Cardiac septum (tissue), 1 donor: ENCODE measurements around the gene PKD1. TPM values are rescaled to one million over a fixed set of nuclear protein-coding genes. Genes with fewer than 3 reads are reported as not detected.

Experiments used
- DNase-seq: peaks from one replicate; pipeline ENCODE4 v3.0.0-alpha.2; 2020; ENCODE audit warnings: low spot score
- intact Hi-C: fragments of 100-400 bp; cut with DNase I; formaldehyde crosslinking; loops from one replicate; pipeline ENCODE4 v1.14.0; 2022
- microRNA-seq: library from miRNA; unstranded; fragments of <30 nt; microRNA quantifications from one replicate; pipeline ENCODE4 v1.2.0, GENCODE V29; 2020
- total RNA-seq: library from RNA; stranded (reverse); fragmentation: NEBNext Ultra II Directional; extraction: Animal tissue kit (Norgen Biotek cat#: 25700); gene quantifications from one replicate; pipeline ENCODE4 v1.2.1, GENCODE V29; 2021
- donor health status: DM: no; HTN: no; CAD: no.

PKD1 gene
- total RNA-seq, 1 donor from 2014 or later, result 178 TPM

- no peak for DNase-seq
Observed at GRCh38 chr16:2043667-2044451, 91.8 kb downstream of the PKD1 start.

GRCh38 chr16:2042986-2043666 lies 92.6 kb downstream of the PKD1 start:
- DNase-seq, result no peak
- intact Hi-C loops, result no loop called here

More at GRCh38 chr16:2043667-2044451, 91.8 kb downstream of the PKD1 start:
- intact Hi-C loops, result loop anchor here (2.0 kb wide), 1 partner anchor 15 kb away; no protein-coding TSS in a partner anchor

- DNase-seq, result no peak
- intact Hi-C loops, result no loop called here
Observed at GRCh38 chr16:2042171-2042985, 93.3 kb downstream of the PKD1 start.

- DNase-seq, result no peak
- intact Hi-C loops, result no loop called here
Observed at GRCh38 chr16:2040787-2041522, 94.7 kb downstream of the PKD1 start.

- no peak for DNase-seq
- intact Hi-C loops, result no loop called here
Observed at GRCh38 chr16:2040041-2040786, 95.5 kb downstream of the PKD1 start.

- DNase-seq, result peak; percentile 87
Observed at GRCh38 chr16:2039274-2040031, 96.2 kb downstream of the PKD1 start.

More at GRCh38 chr16:2039274-2040031, 96.2 kb downstream of the PKD1 start:
- intact Hi-C loops, result loop anchor here (10.0 kb wide), 1 partner anchor 495 kb away; no protein-coding TSS in a partner anchor

Small RNA genes within 50 kb of the gene (microRNA-seq; reads per million reads assigned to microRNA genes)
- gene MIR1225 (not detected), gene MIR3180-5 (not detected), gene MIR4516 (not detected), gene MIR6511B1 (not detected)

Other genes starting within 250 kb of the PKD1 start
- gene HS3ST6, start 217.5 kb downstream of the PKD1 start, total RNA-seq, result not detected
- gene MSRB1, start 192.7 kb downstream of the PKD1 start, total RNA-seq, result 39.2 TPM
- 202 TPM for gene RPL3L, start 181.2 kb downstream of the PKD1 start, total RNA-seq
- gene NDUFB10, start 176.4 kb downstream of the PKD1 start, total RNA-seq, result 390 TPM
- gene RPS2, start 171.1 kb downstream of the PKD1 start, total RNA-seq, result 702 TPM
- gene RNF151, start 169.0 kb downstream of the PKD1 start, total RNA-seq, result not detected
- 18.3 TPM for gene TBL3, start 163.8 kb downstream of the PKD1 start, total RNA-seq
- not detected for gene NOXO1, start 154.4 kb downstream of the PKD1 start, total RNA-seq
- gene GFER, start 151.7 kb downstream of the PKD1 start, total RNA-seq, result 25.5 TPM
- 1.8 TPM for gene SYNGR3, start 145.9 kb downstream of the PKD1 start, total RNA-seq
- 21.9 TPM for gene ZNF598, start 126.1 kb downstream of the PKD1 start, total RNA-seq
- gene NPW, start 116.1 kb downstream of the PKD1 start, total RNA-seq, result not detected
- gene NHERF2, start 109.0 kb downstream of the PKD1 start, total RNA-seq, result 183 TPM
- gene NTHL1, start 88.1 kb downstream of the PKD1 start, total RNA-seq, result 10.4 TPM
- gene TSC2, start 87.9 kb downstream of the PKD1 start, total RNA-seq, result 73.3 TPM
- gene RAB26, start 12.7 kb upstream of the PKD1 start, total RNA-seq, result 2.2 TPM
- gene TRAF7, start 19.9 kb upstream of the PKD1 start, total RNA-seq, result 35.7 TPM
- 1.2 TPM for gene CASKIN1, start 60.7 kb upstream of the PKD1 start, total RNA-seq
- 26.3 TPM for gene MLST8, start 69.6 kb upstream of the PKD1 start, total RNA-seq
- 7.0 TPM for gene BRICD5, start 75.0 kb upstream of the PKD1 start, total RNA-seq
- 23.4 TPM for gene PGP, start 78.9 kb upstream of the PKD1 start, total RNA-seq
- gene E4F1, start 87.7 kb upstream of the PKD1 start, total RNA-seq, result 13.7 TPM
- 0.57 TPM for gene DNASE1L2, start 100.5 kb upstream of the PKD1 start, total RNA-seq
- gene ECI1, start 115.7 kb upstream of the PKD1 start, total RNA-seq, result 139 TPM
- 106 TPM for gene RNPS1, start 132.2 kb upstream of the PKD1 start, total RNA-seq
- 13.6 TPM for gene ABCA3, start 204.8 kb upstream of the PKD1 start, total RNA-seq